GM19043 (cell line): ENCODE measurements around the gene CCDC187.

Experiments
- ATAC-seq: cut with Tn5 transposase; IDR thresholded peaks from one replicate; pipeline ENCODE4 v1.9.1; 2021; ENCODE audit warnings: low read depth; ENCODE audit not compliant: unreplicated experiment

The CCDC187 gene

GRCh38 chr9:136314056-136314416 is 10.1 kb upstream of the CCDC187 start:
- no peak for ATAC-seq

DNA sequence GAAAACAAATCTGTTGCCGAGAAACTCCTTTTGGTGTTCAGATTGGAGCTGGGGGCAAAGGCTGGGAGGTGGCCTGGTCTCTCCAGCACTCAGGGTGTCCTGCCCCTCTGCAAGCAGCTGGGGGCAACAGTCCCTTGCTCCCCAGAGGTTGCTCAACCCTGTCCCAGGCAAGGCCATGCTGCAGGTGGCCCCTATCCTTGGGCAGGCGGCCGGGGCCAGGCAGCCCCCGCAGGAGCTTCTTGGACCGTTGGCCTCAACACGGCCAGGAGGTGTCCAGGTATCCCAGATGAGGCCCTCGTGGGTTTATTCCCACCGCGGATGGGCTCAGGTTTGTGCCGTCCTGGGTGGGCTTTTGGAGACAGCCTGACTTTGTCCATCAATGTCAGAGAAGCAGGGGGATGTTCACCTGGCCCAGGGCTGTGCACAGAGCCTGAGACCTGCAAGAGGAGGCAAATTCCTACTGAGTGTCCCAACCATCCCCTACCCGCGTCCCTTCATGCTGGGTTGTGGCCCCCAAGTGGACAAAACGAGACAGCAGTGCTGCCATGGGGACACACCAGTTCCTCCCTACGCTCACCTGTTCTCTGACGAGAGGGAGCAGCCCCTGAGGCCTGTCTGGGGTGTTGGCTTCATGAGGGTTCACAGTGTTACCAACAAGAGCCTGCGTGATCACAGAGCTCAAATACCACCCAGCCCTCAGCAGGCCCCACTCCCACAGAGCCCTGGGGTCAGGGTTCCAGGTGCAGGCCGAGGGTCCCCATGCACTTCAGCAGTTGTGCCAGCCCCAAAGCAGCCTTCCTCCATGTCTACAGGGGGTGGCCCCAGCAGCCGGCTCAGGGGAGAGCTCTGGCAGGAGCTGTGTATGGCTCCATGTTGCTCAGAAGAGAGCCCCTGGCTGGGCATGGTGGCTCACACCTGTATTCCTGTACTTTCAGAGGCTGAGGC is 9.5 kb upstream of the CCDC187 start:
- no peak for ATAC-seq

DNA sequence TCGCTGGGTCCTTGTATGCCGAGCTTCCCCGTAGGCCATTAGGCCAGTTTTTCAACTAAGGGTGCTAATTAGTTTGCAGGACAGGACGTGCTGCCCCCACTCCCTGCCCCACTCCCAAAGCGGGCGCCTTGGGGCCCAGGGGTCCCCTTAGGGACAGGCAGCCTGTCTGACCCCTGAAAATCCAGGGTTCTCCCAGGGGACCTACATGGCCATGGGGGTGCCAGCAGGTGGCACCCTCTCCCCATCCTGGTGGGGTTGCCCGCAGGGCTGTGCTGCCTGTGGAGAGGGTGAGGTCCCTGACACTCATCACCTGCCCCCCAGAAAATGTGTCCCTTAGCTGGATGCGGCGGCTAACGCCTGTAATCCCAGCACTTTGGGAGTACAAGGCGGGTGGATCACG is 8.5 kb upstream of the CCDC187 start:
- ATAC-seq, result no peak

GRCh38 chr9:136312009-136312375 is 8.1 kb upstream of the CCDC187 start:
- ATAC-seq, result no peak

GRCh38 chr9:136311051-136312008 is 7.4 kb upstream of the CCDC187 start:
- ATAC-seq, result no peak

GRCh38 chr9:136310273-136311030 is 6.6 kb upstream of the CCDC187 start:
- no peak for ATAC-seq

DNA sequence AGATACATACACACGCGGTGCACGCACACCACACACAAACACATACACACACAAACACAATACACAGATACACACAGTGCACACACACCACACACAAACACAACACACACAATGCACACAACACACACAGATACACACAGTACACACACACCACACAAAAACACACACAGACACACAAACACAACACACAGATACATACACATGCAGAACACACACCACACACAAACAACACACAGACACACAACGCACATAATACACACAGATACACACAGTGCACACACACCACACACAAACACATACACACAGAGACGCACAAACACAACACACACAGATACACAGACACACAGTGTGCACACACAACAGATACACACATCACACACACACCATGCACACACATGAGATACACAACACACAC is 5.9 kb upstream of the CCDC187 start:
- ATAC-seq, result no peak

GRCh38 chr9:136309101-136309801 is 5.4 kb upstream of the CCDC187 start:
- no peak for ATAC-seq

- ATAC-seq, result no peak
Measured at GRCh38 chr9:136308702-136309053, 4.8 kb upstream of the CCDC187 start.

DNA sequence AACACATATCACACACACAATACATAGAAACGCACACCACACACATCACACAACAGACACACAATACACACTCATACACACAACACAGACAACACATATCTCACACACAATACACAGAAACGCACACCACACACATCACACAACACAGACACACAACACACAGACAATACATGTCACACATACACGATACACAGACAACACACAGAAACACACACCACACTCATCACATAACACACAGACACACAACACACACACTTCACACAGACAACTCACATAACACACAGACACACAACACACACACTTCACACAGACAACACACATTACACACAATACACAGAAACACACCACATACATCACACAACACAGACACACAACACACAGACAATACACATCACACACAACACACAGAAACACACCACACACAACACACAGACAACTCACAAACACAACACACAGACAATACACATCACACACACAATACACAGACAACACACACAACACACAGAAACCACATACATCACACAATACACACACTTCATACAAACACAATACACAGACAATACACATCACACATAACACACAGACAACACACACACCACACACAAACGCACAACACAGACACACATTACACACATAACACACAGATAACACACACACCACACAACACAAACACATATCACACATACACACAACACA is 4.3 kb upstream of the CCDC187 start:
- no peak for ATAC-seq

DNA sequence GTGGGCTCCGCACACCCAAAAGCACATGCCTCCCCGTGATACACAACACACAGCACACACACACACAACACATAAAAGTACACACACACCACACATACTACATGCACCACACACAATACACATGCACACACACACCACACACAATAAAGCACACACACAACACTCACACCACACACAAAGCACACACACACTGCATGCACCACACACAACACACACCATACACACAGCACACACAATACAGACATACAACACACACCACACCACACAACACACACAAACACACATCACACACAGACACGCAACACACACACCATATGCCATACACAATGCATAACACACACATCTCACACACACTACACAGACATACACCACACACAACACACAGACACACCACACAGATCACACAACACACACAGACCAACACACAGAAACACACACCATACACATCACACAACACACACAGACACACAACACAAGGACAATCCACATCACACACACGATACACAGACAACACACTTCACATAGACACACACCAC is 3.4 kb upstream of the CCDC187 start:
- no peak for ATAC-seq

- no peak for ATAC-seq
Measured at GRCh38 chr9:136306211-136307208, 2.6 kb upstream of the CCDC187 start.

DNA sequence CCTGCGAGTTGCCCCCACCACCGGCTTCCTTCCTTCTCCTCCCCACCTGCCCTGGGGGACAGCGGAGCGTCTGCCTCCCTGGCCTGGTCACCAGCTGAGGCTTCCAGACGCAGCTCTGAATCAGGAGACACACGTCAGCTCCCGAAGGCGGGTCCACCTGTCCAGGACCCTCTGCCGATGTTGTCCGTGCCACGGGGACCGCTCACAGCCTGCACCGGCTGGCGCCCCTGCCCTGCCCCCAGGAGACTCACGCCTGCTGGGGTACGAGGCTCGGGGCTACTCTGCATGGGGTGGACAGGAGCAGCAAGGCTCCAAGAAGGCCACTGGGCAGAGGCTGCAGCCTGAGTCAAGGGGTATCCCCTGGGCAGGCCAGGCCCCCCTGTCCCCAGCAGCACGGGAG is 1.9 kb upstream of the CCDC187 start:
- no peak for ATAC-seq

GRCh38 chr9:136304981-136305380 is 1.1 kb upstream of the CCDC187 start:
- no peak for ATAC-seq

DNA sequence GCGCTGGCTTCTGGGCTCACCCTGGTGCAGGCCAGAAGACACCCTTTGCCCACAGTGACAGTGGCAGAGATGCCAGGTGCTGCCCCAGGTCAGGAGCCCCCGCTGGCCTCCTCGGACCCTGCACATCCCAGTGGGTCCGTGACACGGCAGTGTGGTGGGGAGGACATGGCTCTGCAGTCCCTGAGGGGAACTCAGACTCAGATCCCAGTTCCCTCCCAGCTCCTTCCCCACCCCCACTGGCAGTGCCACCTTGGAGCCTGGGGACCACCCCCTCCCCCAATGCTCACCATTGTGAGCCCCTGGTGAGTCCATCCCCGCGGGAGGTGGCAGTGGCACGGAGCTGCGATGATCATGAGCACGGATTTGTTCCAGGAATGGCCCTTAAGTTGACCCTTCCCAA is 562 bp upstream of the CCDC187 start:
- no peak for ATAC-seq

DNA sequence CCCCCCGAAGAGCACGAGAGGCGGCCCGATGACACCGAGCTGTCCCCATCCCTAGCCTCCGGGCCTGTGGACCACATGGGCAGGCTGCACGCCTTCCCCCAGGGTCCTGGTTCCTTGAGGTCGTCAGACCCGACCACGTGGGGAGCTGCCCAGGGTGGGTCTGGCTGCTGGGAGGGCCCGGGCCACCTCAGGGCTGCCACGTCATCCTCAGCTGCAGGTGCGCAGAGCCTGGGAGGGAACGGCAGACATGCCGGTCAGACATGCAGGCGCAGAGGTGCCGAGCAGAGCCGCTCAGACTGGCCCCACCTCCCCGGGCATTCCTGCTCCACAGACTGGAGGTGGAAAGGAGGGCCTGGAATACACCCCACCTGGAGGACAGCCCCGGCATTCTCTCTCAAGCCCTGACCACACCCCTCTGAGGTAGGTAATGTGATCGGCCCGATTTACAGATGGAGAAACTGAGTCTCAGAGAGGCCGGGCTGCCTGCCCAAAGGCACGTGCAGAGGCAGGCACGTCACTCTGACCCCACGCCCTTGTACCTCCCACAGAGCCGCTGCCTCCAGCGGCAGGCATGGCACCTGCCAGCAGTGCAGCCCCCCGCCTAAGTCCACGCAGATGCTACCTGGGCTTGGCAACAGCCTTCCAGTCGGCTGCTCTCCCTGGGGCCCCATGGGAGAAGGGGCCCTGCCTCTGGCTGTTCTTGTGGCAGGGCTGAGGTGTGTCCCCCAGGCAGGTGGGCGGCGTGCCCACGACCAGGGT is 649 bp downstream of the CCDC187 start:
- ATAC-seq, result no peak

- no peak for ATAC-seq
Measured at GRCh38 chr9:136302527-136302926, 1.4 kb downstream of the CCDC187 start.
